ENCODE data around the gene BTF3.

- no peak for TF ChIP-seq CTCF (IDR thresholded peaks at IDR 0.05)
- TF ChIP-seq POLR2A (IDR thresholded peaks at IDR 0.05), result no peak
- TF ChIP-seq POLR2AphosphoS5 (IDR thresholded peaks at IDR 0.05), result no peak
These were observed 30.8 kb downstream of the BTF3 start for GRCh38 chr5:73529081-73529480.

Measured in upper lobe of left lung (tissue), 4 donors.